Activated CD4-positive, alpha-beta T cell treated with anti-CD3 and anti-CD28 coated beads, Interleukin-2, amount 10 ng/mL, durations not matched to agents 24 days and 14 days (primary cell): Measurements from ENCODE around the gene MMRN2. TPM values are rescaled to one million over a fixed set of nuclear protein-coding genes. Genes with fewer than 3 reads are reported as not detected.

Source experiments
- DNase-seq: peaks from one replicate; pipeline ENCODE4 v3.0.0; 2022
- H3K27ac Mint-ChIP-seq: one replicate; pipeline ENCODE4 v1.8.0; 2022; ENCODE audit warnings: mild to moderate bottlenecking, mixed read lengths
- H3K27me3 Mint-ChIP-seq: one replicate; pipeline ENCODE4 v1.8.0; 2022; ENCODE audit warnings: mixed read lengths
- H3K36me3 Mint-ChIP-seq: one replicate; pipeline ENCODE4 v1.8.0; 2022; ENCODE audit warnings: low read depth, mild to moderate bottlenecking, mixed read lengths
- H3K4me1 Mint-ChIP-seq: one replicate; pipeline ENCODE4 v1.8.0; 2021; ENCODE audit warnings: mixed read lengths
- H3K4me3 Mint-ChIP-seq: one replicate; pipeline ENCODE4 v1.8.0; 2022; ENCODE audit warnings: mild to moderate bottlenecking, moderate library complexity, mixed read lengths
- H3K9me3 Mint-ChIP-seq: one replicate; pipeline ENCODE4 v1.8.0; 2021; ENCODE audit warnings: mixed read lengths
- intact Hi-C: fragments of 100-400 bp; cut with micrococcal nuclease; formaldehyde crosslinking; loops from one replicate; pipeline ENCODE4 v1.15.1; 2023
- total RNA-seq: library from RNA; stranded (reverse); gene quantifications from 2 replicates; pipeline ENCODE4 v1.2.3, GENCODE V29; 2022

The MMRN2 gene
- total RNA-seq, 1 donor from 2014 or later = not detected

DNA sequence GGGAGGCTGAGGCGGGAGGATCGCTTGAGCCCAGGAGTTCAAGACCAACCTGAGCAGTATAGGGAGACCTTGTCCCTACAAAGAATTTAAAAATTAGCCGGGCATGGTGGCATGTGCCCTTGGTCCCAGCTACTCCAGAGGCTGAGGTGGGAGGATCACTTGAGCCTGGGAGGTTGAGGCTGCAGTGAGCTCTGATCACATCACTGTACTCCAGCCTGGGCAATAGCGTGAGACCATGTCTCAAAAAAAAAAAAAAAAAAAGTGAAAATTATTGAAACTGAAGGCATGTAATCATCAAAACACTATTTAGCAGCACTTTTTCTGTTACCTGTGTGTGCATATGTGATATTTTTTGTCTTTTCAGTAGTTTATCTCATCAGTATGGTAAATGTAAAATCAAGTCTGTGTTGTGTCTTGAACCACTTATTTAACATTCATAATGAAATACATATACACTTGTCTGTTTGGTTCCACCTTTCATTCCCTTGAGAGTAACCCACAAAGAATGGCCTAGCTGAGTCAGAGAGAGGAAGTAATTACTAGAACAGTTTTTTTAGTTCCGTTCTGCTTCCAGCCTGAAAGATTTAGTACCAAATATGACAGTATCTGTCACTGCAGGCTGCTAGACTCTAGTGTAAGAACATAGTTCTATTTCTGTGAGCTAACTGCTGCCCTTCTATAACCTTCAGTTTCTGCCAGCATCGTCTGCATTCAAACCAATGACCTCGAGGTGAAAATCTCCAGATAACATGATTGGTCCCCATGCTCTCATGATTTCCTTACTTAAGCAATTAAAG, 68.6 kb downstream of the MMRN2 start:
- Mint-ChIP-seq H3K27ac (peak overlapping the region; percentile 69), H3K9me3 (no peaks in the 10 kb centered on the region), H3K36me3 (peaks cover 2% of the 10 kb centered on the region), H3K4me1 (peaks cover 6% of the 10 kb centered on the region), H3K27me3 (no peaks in the 10 kb centered on the region), H3K4me3 (no peak overlapping the region)
- peak; percentile 60 for DNase-seq
- intact Hi-C loops = loop anchor here (5.0 kb wide), 1 partner anchor 131 kb away; the partner anchor contains the start of gene BMPR1A

Other genes with a start within 250 kb of the MMRN2 start
- gene BMPR1A, start 201.0 kb downstream of the MMRN2 start, total RNA-seq = 10.5 and 10.9 TPM in 2 replicates
- gene SNCG, start 984 bp upstream of the MMRN2 start, total RNA-seq = 0.44 TPM in 1 of 2 replicates, not detected in the other
- gene ADIRF, start 10.9 kb upstream of the MMRN2 start, total RNA-seq = not detected in 2 replicates
- not detected in 2 replicates for gene FAM25A, start 62.7 kb upstream of the MMRN2 start, total RNA-seq
- 112 and 114 TPM in 2 replicates for gene GLUD1, start 137.2 kb upstream of the MMRN2 start, total RNA-seq
- 38.9 and 42.2 TPM in 2 replicates for gene SHLD2, start 137.6 kb upstream of the MMRN2 start, total RNA-seq